Kidney (tissue), 14 donors: ENCODE data around the gene POR. TPM values are rescaled to one million over a fixed set of nuclear protein-coding genes. Genes with fewer than 3 reads are reported as not detected.

Experiments
- DNase-seq, 5 donors: peaks; one replicate each; pipeline ENCODE4 v3.0.0-alpha.2; 2013 to 2020
- FAIRE-seq: peaks from 2 replicates; lab custom pipeline; 2012; peaks lifted over from hg19 to GRCh38; lab: Jason Lieb, UNC
- H3K27ac ChIP-seq, 2 donors: one replicate each; pipeline ENCODE4 v1.7.0; 2013; ENCODE audit warnings: low read depth in 2 of 2, low read length in 2 of 2, inconsistent platforms in 1 of 2
- H3K27me3 ChIP-seq: one replicate; pipeline ENCODE4 v1.7.1; 2013; ENCODE audit warnings: low read length, inconsistent platforms; ENCODE audit not compliant: control insufficient read depth, insufficient read depth
- H3K36me3 ChIP-seq, 3 donors: one replicate each; pipeline versions ENCODE4 v1.7.0 to v1.7.1; 2013; ENCODE audit warnings: low read length in 3 of 3, control low read depth in 1 of 3, inconsistent platforms in 1 of 3; ENCODE audit not compliant: insufficient read depth in 3 of 3, control insufficient read depth in 2 of 3
- H3K4me1 ChIP-seq, 3 donors: one replicate each; pipeline versions ENCODE4 v1.7.0 to v1.7.1; 2013; ENCODE audit warnings: low read length in 3 of 3, inconsistent platforms in 1 of 3, low read depth in 1 of 3; ENCODE audit not compliant: control insufficient read depth in 2 of 3, insufficient read depth in 2 of 3
- H3K4me3 ChIP-seq, 3 donors: one replicate each; pipeline versions ENCODE4 v1.7.0 to v1.8.1; 2013; ENCODE audit warnings: low read length in 3 of 3, control low read depth in 1 of 3, inconsistent platforms in 1 of 3
- H3K9ac ChIP-seq, 3 donors: one replicate each; pipeline versions ENCODE4 v1.7.0 to v1.7.1; 2013; ENCODE audit warnings: low read length in 3 of 3, control low read depth in 1 of 3, inconsistent platforms in 1 of 3
- H3K9me3 ChIP-seq, 3 donors: one replicate each; pipeline versions ENCODE4 v1.7.0 to v1.7.1; 2013; ENCODE audit warnings: low read length in 3 of 3, control low read depth in 1 of 3, inconsistent platforms in 1 of 3; ENCODE audit not compliant: control insufficient read depth in 2 of 3, insufficient read depth in 1 of 3
- intact Hi-C: fragments of 100-400 bp; cut with DNase I; formaldehyde crosslinking; loops from one replicate; pipeline ENCODE4 v1.11.1; 2022
- polyA plus RNA-seq: library from polyadenylated mRNA; stranded (reverse); fragments of 350-450 nt; fragmentation: Illumina TruSeq; extraction: RNeasy Lipid Tissue Mini Kit (QIAGEN cat#74804); gene quantifications from one replicate; pipeline ENCODE4 v1.2.3, GENCODE V29; 2014; ENCODE audit warnings: low read depth, low replicate concordance; ENCODE audit not compliant: insufficient read depth
- total RNA-seq: library from RNA; stranded (reverse); fragmentation: NEBNext Ultra II Directional; extraction: Animal tissue kit (Norgen Biotek cat#: 25700); gene quantifications from one replicate; pipeline ENCODE4 v1.2.1, GENCODE V29; 2021
- TF ChIP-seq, protein P1 (sequence below): IDR thresholded peaks from 3 replicates; pipeline ENCODE4 v1.5.1; 2012; ENCODE audit warnings: mild to moderate bottlenecking, moderate library complexity, borderline replicate concordance; ENCODE audit not compliant: insufficient read depth; ENCODE audit errors: extremely low read depth
- donor health status: control.
- donor health status: control.
- donor health status: control.
- donor health status: control.
- donor health status: control.
- donor health status: DM: yes; HTN: yes; CAD: no.
- donor health status: Normal renal cell carcinoma (clear cell type).

The POR gene
- total and polyA plus RNA-seq, 2 donors from 2014 or later: 122 to 130 TPM

DNA sequence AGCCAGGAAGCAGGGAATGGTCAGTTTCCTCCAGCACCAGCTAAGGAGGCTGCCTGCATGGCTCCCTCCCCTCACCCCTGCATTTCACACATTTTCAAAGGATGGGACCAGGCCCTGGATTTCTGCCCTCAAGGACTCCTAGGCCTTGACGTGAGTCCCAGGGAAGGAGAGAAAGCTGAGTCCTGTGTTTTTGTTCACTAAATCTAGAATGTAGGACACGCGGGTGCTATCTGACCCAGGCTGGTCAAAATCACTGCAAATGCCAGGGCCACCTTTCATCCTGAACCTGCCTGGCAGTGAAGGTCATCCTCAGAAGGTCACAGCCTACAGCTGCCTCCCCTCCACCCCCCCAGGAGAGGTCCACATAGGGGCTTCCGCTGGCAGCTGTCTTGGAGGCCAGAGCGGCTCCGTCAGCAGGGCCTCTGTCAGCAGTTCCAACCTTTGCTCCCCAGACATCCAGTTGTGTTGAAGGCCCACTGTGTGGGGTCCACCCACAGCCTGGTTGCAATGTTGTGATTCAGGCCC, 18.1 kb upstream of the POR start:
- TF ChIP-seq, protein P1, sequence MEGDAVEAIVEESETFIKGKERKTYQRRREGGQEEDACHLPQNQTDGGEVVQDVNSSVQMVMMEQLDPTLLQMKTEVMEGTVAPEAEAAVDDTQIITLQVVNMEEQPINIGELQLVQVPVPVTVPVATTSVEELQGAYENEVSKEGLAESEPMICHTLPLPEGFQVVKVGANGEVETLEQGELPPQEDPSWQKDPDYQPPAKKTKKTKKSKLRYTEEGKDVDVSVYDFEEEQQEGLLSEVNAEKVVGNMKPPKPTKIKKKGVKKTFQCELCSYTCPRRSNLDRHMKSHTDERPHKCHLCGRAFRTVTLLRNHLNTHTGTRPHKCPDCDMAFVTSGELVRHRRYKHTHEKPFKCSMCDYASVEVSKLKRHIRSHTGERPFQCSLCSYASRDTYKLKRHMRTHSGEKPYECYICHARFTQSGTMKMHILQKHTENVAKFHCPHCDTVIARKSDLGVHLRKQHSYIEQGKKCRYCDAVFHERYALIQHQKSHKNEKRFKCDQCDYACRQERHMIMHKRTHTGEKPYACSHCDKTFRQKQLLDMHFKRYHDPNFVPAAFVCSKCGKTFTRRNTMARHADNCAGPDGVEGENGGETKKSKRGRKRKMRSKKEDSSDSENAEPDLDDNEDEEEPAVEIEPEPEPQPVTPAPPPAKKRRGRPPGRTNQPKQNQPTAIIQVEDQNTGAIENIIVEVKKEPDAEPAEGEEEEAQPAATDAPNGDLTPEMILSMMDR: no peak
- H3K9me3 ChIP-seq: no peaks in the 10 kb centered on the region
- H3K9ac ChIP-seq: no peak overlapping the region
- DNase-seq (no peak), FAIRE-seq (no peak)
- no peaks in the 10 kb centered on the region for H3K27me3 ChIP-seq
- H3K4me1 ChIP-seq: peaks cover 0 to 3% (median 0%) of the 10 kb centered on the region in 3 donors
- no peak overlapping the region for H3K4me3 ChIP-seq
- no peaks in the 10 kb centered on the region for H3K36me3 ChIP-seq
- intact Hi-C loops: no loop called here
- no peak overlapping the region for H3K27ac ChIP-seq

DNA sequence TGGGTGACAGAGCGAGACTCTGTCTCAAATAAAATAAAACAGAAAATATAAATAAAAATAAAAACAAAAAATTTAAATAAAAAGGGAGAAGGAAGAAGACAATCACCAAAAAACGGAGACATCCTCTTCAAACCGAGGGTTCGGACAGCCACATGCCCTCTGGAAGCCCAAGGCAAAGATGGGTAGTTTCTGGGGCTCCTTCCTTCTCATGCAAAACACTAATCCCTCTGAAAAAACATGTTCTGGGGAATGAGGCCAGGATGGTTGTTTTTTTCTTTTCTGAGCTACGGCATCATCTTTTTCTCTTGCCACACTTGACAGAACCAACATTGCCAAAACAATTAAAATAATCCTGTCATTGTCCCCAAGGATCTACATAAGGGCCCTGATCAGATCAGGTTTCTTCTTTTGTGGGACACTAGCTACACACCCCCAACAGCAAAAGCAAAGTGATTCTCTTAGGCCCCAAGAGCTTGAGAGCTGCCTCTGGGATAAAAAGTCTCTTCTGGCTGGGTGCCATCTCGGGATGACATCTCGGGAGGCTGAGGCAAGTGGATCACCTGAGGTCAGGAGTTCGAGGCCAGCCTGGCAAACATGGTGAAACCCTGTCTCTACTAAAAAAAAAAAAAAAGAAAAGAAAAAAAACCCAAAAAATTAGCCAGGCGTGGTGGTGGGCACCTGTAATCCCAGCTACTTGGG, 14.2 kb upstream of the POR start:
- Histone ChIP-seq H3K4me1 (no peaks in the 10 kb centered on the region), H3K4me3 (no peak overlapping the region), H3K9me3 (no peaks in the 10 kb centered on the region), H3K27me3 (no peaks in the 10 kb centered on the region), H3K27ac (no peak overlapping the region), H3K9ac (no peak overlapping the region), H3K36me3 (no peaks in the 10 kb centered on the region)
- intact Hi-C loops: no loop called here
- TF ChIP-seq, protein P1: no peak
- DNase-seq (no peak), FAIRE-seq (no peak)

DNA sequence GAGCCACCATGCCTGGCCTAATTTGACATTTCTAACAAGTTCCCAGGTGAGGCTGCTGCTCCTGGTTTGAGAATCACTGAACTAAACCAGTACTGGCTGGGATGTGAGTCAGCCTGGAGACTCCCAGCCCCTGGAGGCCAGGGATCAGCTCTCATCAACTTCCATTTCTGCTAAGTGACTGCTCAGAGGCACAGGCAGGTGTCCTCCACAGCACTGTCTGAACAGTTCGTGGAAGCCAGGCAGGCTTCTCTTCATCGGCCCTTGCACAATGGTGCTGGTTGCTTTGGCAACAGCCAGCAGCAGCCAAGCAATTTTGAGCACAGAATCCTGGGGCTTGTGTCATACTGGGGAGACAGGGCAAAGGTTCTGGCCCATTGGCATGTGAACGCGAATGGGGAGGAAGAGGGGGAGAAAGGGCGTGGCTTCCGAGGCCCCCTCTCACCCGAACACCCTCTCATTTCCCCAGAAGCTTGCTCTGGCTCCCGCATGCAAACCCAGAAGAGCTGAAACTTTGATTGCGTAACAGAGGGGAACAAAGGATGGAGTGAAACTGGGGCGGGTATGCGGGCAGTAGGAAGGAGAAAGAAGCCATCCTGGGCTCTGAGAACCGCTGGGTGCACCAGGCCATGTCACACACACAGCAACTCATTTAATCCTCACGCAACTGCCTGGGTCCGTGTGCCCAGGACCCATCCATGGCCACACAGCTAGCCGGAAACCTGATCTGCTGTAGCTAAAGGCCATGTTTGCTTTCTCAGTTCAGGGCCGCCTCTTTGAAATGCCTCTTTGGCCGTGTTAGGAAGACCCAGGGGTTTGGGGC, 9.0 kb upstream of the POR start:
- no peak overlapping the region for H3K9ac ChIP-seq
- intact Hi-C loops: no loop called here
- DNase-seq: peak; percentile 65 to 92 (median 66)

More for the DNA sequence above, 9.0 kb upstream of the POR start:
- Histone ChIP-seq H3K4me3 (no peak overlapping the region), H3K9me3 (no peaks in the 10 kb centered on the region), H3K27me3 (no peaks in the 10 kb centered on the region), H3K27ac (no peak overlapping the region), H3K36me3 (no peaks in the 10 kb centered on the region), H3K4me1 (peaks cover 0 to 2% (median 0%) of the 10 kb centered on the region in 3 donors)
- FAIRE-seq: no peak
- TF ChIP-seq, protein P1: no peak
